8988T (cell line): ENCODE data around the gene SPSB1.

Source experiments
- DNase-seq: peaks from one replicate; pipeline ENCODE4 v3.0.0; 2011

The SPSB1 gene

DNA sequence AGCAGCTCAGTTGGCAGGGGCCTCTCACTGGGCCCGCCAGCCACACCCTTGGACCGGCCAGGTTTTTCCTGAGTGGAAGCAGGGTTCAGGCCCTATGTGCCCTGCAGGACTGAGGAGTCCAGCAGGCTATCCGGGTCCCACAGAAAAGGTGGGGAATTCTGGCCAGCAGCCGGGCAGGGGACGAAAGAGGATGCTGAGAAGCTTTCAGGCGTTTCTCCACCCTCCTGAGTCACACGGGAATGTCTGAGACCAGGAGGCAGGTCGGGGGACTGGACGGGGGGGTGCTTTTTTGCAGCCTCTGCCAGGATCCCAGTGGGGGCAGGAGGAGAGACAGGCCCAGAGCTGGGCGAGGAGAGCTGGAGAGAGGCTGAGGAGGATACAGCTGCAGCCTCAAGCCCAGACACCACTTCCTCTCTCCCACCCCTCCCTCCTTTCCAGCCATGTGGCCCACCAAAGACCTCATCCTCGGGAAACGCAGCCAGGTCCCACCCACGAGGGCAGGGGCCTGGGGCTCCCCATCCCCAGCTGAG, 105.4 kb downstream of the SPSB1 start:
- DNase-seq, result no peak

DNA sequence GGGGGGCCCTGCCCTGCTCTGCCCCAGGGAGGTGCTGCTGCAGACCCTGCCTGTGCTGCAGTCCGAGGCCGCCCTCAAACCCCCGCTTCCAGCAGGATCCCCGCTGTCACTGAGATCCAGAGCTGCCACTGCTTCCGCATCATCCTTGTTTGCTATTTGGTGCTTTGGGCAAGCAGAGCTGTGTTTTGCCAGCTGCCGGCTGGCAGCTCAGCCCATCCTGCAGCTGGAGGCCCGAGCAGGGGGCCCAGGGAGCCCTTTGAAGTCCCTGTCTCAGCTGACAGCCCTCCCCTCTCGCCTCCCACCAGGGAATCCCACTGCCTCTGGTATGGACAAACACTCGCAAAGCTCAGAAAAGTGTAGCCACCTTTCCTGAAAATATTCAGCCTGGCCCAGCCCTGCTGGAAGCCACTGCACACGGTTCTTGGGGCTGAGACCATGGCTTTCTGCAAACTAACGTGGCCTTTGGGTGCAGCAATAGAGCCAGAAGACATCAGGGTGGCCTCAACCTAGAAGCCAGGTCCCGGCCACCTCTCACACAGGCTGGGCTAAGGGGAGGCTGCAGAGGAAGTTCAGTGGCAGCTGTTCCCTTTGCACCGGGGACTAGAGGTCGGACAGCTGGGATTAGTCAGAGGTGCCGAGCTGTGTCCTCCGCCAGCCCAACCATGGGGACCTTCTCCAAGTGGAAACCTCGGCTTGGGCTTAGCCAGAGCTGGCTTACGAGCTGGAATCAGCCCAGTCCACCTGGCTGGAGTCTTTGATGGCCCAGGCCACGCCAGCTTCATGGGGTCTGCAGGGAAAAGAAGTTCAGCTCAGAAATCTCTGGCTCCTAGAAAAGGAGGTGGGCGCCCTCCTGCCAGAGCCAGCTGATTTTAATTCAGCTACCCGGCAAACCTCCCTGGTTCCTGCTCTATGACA, 107.1 kb downstream of the SPSB1 start:
- DNase-seq, result no peak

DNA sequence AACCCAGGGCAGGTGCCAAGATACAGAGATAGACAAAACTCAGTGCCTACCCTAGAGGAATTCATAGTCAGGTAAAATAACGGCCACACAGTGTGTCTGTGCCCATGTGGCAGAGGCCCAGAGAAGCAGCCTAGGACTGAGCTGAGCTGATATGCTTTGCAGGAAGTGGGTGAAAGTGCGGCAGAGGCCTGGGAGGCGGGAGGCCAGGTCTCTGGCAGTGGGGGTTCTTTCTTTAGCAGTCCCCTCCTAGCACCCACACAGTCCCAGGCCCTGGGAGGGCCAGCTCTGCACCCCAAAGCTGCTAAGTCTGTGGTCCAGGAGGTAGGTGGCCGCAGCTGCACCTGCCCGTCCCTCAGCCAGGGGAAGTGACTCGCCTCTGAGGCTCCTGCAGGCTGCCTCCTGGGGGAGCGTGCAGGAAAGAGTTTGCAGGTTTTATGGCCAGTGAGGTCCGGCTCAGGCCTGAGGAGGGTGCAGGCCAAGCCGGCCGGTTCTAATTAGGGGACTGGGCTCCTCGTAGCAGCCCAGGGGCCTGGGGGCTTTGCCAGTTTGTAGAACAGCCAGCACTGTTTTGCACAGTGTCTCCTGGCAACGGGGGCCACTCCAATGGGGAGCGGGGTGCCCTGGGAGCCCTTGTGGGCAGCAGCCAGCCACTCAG, 107.9 kb downstream of the SPSB1 start:
- DNase-seq, result no peak

DNA sequence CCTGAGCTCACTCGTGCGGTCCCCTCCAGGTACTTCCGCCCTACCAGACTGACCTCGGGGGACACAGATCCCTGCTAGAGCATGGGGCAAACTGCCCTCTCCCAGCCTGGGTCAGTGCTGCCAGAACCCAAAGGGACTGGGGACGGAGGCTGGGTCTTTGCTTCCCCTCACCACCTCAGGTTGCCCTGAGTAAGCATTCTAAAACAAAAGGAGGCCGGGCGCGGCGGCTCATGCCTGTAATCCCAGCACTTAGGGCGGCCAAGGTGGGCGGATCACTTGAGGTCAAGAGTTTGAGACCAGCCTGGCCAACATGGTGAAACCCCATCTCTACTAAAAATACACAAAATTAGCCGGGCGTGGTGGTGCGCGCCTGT, 108.4 kb downstream of the SPSB1 start:
- no peak for DNase-seq

DNA sequence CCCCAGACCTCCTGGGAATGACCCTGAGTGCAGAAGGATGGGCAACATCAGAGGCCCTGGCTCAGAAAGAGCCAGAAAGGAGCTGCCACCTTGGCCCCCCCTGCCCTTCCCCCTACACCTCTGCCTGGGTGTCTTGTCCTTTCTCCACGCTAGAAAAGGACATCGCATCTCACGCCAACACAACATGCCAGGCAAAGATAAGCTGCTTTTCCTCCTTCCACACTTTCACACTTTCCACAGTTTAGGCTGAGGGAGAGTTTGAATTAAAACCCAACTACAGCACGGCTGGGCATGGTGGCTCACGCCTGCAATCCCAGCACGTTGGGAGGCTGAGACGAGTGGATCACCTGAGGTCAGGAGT, 109.5 kb downstream of the SPSB1 start:
- DNase-seq, result no peak

DNA sequence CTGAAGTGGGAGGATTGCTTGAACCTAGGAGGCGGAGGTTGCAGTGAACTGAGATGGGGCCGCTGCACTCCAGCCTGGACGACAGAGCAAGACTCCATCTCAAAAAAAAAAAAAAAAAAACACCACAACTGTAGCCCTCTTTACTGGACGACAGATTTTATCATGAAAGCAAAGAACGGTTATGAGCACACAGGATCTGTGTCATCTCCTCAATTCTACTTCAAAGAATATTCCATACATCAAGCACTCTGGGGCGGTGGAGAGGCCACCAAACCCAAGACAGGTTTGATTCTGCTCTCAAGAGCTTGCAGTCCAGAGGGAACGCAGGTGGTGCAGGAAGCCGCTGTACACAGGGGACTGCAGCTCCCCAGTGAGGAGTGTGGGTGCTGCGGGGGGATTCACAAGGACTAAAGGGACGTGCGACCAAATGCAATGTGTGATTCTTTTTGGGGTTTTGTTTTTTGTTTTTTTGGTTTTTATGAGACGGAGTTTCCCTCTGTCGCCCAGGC, 110.1 kb downstream of the SPSB1 start:
- no peak for DNase-seq

DNA sequence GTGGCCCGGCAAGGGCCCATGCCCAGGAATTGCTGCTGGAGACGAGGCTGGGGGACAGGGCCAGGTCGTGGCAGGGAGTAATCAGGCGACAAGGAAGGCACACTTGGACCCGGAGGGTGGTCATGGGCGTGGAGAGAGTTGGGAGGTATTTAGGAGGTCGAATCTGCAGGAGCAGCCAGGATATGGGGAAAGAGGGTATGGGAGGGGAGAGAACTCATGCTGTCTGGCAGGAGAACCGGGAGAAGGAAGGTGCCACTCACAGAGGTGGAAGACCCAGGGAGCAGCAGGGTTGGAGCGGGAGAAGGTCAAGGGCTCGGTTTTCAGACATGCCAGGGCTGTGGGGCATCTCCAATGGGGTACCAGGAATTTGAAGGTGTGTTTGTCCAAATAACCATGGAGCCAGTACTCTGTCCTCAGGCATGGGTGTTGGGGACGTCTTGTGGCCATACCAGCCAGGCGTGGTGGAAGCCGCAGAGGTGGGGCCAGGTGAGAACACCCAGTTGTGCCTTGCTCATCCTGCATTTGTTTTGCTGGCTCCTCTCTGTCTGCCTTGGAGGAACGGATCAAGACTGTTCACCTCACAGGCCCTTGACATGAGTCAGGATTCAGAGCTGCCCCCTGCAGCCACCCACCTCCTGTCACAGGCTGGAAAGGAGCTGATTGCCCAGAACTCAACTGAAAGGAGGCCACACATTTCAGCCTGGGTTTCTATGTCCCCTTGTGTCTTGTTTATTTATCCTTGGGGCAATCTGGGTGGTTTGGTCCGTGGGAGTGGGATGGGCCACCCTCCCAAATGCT, 111.6 kb downstream of the SPSB1 start:
- no peak for DNase-seq

DNA sequence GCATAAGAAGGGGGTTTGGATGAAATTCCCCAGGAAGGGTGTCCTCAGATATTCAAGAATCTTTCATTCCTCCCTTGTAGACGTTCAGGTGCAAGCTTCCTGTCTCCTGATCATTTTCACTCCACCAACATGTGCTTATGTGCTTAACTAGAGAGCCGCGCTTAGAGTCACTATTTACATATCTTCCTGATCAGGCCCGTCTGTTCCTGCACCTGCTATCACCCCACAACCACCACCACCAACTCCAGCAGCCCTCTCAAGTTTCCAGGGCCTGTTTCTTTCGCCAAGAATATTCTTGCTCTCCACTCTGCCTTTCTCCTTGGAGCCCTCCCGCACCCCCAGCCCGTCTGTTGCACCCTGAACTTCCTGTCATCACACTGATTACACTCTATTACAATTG, 113.4 kb downstream of the SPSB1 start:
- DNase-seq, result no peak

DNA sequence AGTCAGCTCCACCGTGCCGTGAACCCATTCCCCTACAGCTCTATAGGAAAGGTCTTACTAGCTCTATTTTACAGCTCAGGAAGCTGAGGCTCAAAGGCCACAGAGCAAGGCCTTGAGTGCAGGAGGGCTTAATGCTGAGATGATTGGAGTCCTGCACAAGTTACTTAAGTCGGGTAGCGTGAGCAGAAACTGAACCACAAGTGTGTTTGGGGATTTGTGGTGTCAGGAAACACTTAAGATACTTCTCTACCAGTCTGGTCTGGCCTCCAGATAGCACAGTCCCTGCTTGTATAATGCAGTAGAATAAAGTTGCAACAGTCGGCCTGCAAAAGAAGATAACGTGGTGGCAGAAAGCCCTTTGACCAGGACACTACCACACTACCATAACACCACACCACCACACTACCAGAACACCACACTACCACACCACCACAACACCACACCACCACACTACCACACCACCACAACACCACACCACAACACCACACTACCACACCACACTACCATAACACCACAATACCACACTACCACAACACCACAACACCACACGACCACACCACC, 118.1 kb downstream of the SPSB1 start:
- no peak for DNase-seq

DNA sequence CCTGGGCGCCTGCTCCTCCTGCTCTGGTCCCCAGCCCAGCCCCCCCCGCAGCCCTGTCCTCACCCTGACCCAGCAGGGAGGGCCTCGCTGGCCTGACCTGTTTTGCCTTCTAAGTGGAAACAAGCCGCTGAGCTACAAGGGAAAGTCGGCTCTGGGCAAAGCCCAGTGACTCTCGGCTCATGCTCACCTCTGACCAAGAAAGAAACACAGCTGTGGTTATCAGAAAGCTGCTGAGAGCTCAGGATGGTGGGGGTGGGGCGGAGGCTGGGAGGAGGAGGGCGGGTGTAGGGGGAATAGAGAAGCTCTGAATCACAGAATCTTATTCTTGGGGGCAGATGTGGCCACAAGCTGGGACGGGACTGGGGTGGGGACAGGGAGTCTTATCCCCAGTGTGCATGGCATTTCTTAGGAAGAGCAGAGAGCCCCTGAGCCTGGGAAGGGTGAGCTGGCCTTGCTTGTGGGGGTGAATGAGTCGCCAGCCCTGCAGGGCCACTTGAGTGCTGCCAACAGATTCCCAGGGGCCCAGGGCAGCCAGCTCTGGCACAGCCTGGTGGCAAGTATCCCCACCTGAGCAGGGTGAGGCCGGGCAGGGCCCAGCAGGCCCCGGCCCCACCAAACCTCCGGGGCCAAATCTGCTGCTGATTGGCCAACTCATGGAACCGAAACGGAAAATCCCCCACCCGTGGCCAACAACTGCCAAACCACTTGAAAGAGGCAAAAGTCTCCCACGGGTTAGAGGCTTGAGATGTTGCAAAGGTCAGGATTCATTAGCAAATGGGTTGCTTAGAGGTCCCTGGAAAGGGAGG, 120.6 kb downstream of the SPSB1 start:
- DNase-seq, result no peak

DNA sequence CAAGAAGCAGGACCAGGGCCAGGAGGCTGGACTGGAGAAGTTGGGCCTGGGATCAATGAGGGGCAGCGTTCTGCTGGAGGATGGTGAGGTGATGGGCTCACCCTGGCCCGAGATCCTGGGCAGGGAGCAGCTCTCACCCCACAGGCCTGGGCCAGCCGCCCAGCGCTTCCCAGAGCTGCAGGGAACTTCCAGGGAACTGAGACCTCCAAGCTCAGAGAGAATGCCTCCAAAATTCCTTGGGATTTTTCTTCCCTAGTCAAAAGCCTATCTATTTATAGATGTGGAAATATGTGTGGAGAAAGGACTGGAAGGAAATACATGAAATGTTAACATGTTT, 121.2 kb downstream of the SPSB1 start:
- no peak for DNase-seq

DNA sequence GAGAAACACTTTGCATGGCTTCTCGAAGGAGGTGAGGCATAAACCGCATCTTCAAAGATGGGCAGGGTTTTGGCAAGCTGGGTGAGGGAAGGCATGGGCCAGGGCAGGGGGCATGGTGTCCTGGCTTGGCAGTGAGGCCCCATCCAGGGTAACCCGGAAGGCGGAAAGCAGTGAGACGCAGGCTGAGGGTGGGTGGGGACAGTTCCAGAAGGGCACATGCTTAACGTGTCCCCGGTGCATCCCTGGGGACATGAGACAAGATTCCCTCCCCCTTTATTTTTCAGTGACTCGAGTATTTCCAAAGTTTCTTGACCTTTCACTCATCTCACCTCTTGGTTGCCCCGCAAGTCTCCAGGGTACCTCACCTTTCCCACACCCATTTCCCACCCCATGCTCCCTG, 123.8 kb downstream of the SPSB1 start:
- DNase-seq, result no peak

DNA sequence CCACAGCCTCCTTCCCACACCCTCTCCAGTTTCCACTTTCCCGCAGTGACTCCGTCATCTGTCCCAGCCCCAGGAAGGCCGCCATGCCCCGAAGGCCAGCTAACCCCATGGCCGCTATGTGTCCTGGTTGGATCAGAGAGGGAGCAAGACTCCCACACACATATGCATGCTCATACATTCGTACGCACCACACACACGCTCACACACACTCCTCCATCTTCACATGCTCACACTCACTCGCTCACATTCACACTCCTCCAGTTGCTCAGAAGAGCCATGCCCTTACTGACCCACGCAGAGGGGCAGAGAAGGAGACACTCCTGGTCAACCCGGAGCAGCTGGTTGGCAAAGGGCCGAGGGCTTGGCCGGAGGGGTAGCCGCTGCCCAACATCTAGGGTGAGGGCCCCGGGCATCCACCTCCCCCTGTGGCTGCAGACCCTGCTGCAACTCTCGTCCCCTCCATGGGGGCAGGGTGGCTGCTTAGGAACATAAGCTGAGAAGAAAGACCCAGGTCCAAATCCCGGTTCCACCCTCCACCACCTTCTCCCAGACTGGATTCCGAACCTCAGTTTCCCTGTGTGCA, 124.3 kb downstream of the SPSB1 start:
- DNase-seq, result no peak

DNA sequence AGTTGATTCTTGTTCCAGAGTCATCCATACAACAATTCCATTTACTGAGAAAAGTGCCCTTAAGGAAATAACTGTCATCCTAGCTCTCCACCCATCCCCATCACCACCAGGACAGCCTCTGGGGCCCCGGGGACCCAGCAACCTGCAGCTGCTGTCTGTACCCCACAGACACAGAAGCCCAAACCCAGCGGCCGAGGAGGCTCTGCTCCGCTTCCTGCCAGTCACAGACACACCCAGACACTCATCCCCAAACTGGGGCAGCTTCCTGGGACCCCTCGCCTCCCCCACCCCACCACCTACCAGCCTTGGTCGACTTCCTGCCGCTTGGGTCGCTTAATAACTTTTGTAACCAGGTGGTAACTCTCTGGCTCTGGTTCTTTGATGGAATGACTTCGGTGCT, 125.0 kb downstream of the SPSB1 start:
- no peak for DNase-seq

DNA sequence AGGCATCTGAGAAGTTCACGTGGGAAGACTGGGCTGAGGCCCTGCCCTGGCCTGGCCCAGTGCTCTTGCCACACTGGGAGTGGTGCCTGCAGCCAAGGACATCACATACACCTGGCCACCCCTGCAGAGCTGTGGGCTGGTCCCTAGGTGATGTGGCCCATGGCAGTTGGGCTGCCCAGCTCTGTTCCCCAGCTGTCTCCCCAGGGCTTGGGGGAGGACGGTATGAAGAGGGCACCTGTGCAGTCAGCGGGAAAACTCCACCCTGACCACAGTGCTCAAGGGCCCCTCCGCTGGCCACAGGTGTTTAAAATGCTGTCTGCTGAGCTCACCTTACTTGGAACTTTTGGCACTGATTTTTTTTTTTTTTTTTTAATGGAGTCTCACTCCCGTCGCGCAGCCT, 126.2 kb downstream of the SPSB1 start:
- no peak for DNase-seq
